ENCODE measurements around the gene ATP8A2. TPM values are rescaled to one million over a fixed set of nuclear protein-coding genes. Genes with fewer than 3 reads are reported as not detected.

Gene ATP8A2
- total and polyA plus RNA-seq, 2 of the 8 experiments (the other 6 are each of a cell fraction or from before 2014, with no cell fraction given): 2.4 to 8.3 TPM

DNA sequence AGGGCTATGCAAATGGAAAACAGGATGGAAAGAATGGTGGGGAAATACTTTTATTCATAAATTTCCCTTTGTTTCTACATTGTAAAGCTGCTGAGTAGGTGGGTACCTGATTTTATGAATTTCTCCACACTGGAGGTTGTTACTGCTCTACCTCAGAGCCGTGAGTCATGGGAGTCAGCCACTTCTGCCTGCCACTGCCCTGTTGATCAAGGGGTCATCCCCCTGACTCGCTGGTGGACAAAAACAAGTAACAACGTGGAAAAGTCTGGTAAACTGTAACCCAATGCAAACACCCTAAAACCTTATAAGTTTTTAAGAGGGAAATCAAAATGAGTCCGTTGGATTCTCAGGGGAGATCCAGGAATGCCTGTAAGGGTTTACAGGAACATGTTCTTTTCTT is 329.5 kb downstream of the ATP8A2 start:
- H3K18ac ChIP-seq (ENCODE audit: extremely low read depth, low read length): no peak overlapping the region
- 85% methylated on average over 4 of the region's 4 CpGs; no CpG with 5 or more reads in 1 of the 2 experiments for WGBS, 2 experiments (ENCODE audit: extremely low coverage in 1 of 2, insufficient coverage in 1 of 2, insufficient read length in 1 of 2, insufficient replicate concordance in 2 of 2, low coverage in 1 of 2, low lambda C conversion rate in 2 of 2, missing lambda C conversion rate in 1 of 2)
- H3K36me3 ChIP-seq (ENCODE audit: control insufficient read depth in 2 of 4, insufficient read depth in 4 of 4, low read length in 3 of 4): no peaks in the 10 kb centered on the region
- H3K23me2 ChIP-seq (ENCODE audit: low read depth, low read length): no peaks in the 10 kb centered on the region
- no peak overlapping the region for H2BK120ac ChIP-seq (replicated peaks; ENCODE audit: low read depth, low read length)
- no peaks in the 10 kb centered on the region for H3K79me2 ChIP-seq (ENCODE audit: control insufficient read depth in 1 of 2, insufficient read depth in 2 of 2, low read length in 2 of 2)
- H4K20me1 ChIP-seq (replicated peaks in 1 of 2; ENCODE audit: control insufficient read depth in 1 of 2, insufficient read depth in 2 of 2, low read length in 2 of 2): no peaks in the 10 kb centered on the region
- FAIRE-seq (no peak), DNase-seq (ENCODE audit: low read depth in 1 of 2, low spot score in 2 of 2) (no peak)
- no peaks in the 10 kb centered on the region for H3K27me3 ChIP-seq (replicated peaks in 1 of 4; ENCODE audit: control insufficient read depth in 3 of 4, extremely low read depth in 1 of 4, insufficient read depth in 3 of 4, low read length in 3 of 4)
- H3K4ac ChIP-seq (replicated peaks; ENCODE audit: insufficient read length, low read depth, low read length): no peak overlapping the region
- ChIA-PET POLR2A (ENCODE audit: partially characterized antibody) (no interaction called here), CTCF (ENCODE audit: partially characterized antibody) (interaction anchor here (0.7 to 0.8 kb wide), 2 partner anchors 18 to 48 kb away, joined by 3 read pairs; no protein-coding TSS in a partner anchor)
- H3K27ac ChIP-seq (ENCODE audit: low read depth, low read length): no peak overlapping the region
- no peak overlapping the region for H2BK12ac ChIP-seq (ENCODE audit: low read depth, low read length)
- TF ChIP-seq, protein P1, sequence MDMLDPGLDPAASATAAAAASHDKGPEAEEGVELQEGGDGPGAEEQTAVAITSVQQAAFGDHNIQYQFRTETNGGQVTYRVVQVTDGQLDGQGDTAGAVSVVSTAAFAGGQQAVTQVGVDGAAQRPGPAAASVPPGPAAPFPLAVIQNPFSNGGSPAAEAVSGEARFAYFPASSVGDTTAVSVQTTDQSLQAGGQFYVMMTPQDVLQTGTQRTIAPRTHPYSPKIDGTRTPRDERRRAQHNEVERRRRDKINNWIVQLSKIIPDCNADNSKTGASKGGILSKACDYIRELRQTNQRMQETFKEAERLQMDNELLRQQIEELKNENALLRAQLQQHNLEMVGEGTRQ (IDR thresholded peaks at IDR 0.05; ENCODE audit: low read length): no peak
- TF ChIP-seq SIN3A (conservative IDR thresholded peaks at IDR 0.05 in 1 of 2, IDR thresholded peaks at IDR 0.05 in 1 of 2; ENCODE audit: low read depth in 1 of 2, low read length in 2 of 2) (no peak), CBX5 (IDR thresholded peaks at IDR 0.05; ENCODE audit: low read depth, low read length) (no peak)
- H3K9me3 ChIP-seq (ENCODE audit: insufficient read depth in 2 of 2, low read depth in 1 of 2, low read length in 1 of 2): no peaks in the 10 kb centered on the region
- H2BK15ac ChIP-seq (ENCODE audit: low read length): no peak overlapping the region
- no peak overlapping the region for H2BK5ac ChIP-seq (ENCODE audit: low read depth, low read length)
- no peaks in the 10 kb centered on the region for H3K4me1 ChIP-seq (replicated peaks in 1 of 4; ENCODE audit: control insufficient read depth in 3 of 4, insufficient read depth in 4 of 4, low read length in 3 of 4)
- no peak overlapping the region for H3K9ac ChIP-seq (replicated peaks in 1 of 4; ENCODE audit: extremely low read depth in 1 of 4, low read depth in 3 of 4, low read length in 3 of 4)
- H4K91ac ChIP-seq (replicated peaks; ENCODE audit: insufficient read length, low read length): no peak overlapping the region
- no peaks in the 10 kb centered on the region for H3K79me1 ChIP-seq (ENCODE audit: low read depth, low read length)
- no peak overlapping the region for H3K23ac ChIP-seq (ENCODE audit: insufficient read length)
- H4K8ac ChIP-seq (ENCODE audit: extremely low read depth, insufficient read depth, low read length): no peak overlapping the region
- no peak overlapping the region for H3K4me3 ChIP-seq (ENCODE audit: extremely low read depth in 1 of 4, insufficient read depth in 2 of 4, low read depth in 3 of 4, low read length in 4 of 4)
- no peak overlapping the region for H4K5ac ChIP-seq (ENCODE audit: insufficient read length, low read depth, low read length)
- H2BK20ac ChIP-seq (ENCODE audit: low read length): no peak overlapping the region
- no peak overlapping the region for H3K4me2 ChIP-seq (ENCODE audit: insufficient read depth in 1 of 2, low read depth in 2 of 2, low read length in 2 of 2)
- H3K56ac ChIP-seq (replicated peaks; ENCODE audit: insufficient read length, low read depth, low read length): no peak overlapping the region
- no peak overlapping the region for H2AFZ ChIP-seq (ENCODE audit: low read length)
- H2AK5ac ChIP-seq (ENCODE audit: low read depth, low read length): no peak overlapping the region
- no peak overlapping the region for H3K14ac ChIP-seq (ENCODE audit: insufficient read length)

All from H1 (cell line).